G401 (cell line): ENCODE results near the gene RAB17. TPM values are rescaled to one million over a fixed set of nuclear protein-coding genes. Genes with fewer than 3 reads are reported as not detected.

Source experiments
- DNase-seq: peaks from one replicate; pipeline ENCODE4 v3.0.0-alpha.2; 2015; ENCODE audit warnings: low spot score
- in situ Hi-C: cut with HindIII; loops from 2 replicates; pipeline ENCODE4 v1.10.0; 2016; ENCODE audit warnings: low sequenced_read_pairs, mixed read lengths
- total RNA-seq: library from RNA; depleted of rRNA; stranded (reverse); fragments of >200 nt; shearing (Covaris generic); gene quantifications from 2 replicates; pipeline ENCODE4 v1.2.3, GENCODE V29; 2014

The RAB17 gene
- total RNA-seq, 1 experiment from 2014 or later, result not detected

DNA sequence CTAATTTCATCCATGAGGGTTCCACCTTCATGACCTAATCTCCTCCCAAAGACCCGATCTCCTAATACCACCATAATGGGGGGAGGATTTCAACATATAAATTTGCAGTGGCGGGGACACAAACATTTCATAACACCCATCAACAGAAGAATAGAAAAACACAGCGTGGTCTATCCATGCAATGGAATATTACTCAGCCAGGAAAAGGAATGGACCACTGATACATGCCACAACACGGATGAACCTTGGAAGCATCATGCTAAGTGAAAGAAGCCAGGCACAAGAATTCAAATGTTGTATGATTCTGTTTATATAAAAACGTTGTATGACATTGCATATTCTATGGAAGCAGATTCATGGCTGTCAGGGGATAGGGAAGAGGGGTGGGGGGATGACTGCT lies 21.5 kb downstream of the RAB17 start:
- in situ Hi-C loops, result no loop called here
- DNase-seq, result no peak

DNA sequence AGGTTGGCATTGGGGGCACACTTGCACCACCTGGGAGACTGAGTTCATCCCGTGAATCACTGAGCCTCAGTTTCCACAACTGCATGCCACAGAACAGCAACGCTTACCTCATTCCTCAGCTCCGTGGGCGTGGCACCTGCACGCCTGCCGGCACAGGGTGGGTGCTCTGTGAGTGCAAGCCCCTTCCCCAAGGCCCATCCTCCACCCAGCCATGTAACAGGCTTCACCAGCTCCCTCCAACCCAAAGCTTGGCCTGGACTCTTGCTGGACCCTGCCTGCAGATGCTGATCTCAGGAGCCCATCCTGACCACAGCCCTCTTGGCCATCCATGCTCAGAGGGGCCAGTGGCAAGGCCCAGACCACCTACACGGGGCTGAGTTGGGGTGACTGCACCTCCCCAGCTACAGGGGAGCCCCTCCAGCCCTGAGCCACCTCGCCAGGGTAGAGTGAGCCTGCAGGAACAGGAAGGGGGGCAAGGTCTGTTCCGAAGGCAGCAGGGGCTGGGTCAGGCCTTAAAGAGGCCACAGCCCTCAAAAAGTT lies 22.3 kb downstream of the RAB17 start:
- DNase-seq, result no peak
- in situ Hi-C loops, result no loop called here

DNA sequence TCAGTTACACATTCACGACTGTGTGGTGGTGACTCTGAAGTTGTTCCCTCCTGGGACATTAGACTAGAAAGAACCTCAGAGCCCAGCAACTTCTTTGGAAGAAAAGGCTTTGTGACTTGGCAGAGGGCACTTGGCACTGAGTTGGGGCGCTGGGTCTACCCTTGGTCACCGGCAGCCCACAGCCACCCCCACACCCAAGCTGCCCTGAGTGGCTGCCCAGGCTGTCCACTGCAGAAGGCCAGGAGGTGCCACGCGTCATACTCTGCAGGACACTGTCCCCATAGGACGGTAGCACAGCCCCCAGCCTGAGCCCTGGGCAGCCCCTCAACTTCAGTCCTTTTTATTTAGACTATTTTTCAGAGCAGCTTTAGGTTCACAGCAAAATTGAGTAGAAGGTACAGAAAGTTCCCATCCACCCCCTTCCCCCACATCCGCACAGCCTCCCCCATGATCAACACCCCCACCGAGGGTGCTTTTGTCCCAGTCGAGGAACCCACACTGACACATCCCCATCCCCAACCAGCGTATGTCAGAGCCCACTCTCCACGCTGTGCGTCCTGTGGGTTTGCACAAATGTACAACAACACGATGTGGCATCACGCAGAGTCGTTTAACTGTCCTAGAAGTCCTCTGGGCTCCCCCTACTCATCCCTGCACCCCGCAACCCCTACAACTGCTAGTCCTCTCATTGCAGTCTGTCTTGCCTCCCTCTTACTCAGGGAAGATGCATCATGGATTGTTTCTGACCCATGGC lies 23.1 kb downstream of the RAB17 start:
- peak; percentile 9 for DNase-seq
- in situ Hi-C loops, result no loop called here

DNA sequence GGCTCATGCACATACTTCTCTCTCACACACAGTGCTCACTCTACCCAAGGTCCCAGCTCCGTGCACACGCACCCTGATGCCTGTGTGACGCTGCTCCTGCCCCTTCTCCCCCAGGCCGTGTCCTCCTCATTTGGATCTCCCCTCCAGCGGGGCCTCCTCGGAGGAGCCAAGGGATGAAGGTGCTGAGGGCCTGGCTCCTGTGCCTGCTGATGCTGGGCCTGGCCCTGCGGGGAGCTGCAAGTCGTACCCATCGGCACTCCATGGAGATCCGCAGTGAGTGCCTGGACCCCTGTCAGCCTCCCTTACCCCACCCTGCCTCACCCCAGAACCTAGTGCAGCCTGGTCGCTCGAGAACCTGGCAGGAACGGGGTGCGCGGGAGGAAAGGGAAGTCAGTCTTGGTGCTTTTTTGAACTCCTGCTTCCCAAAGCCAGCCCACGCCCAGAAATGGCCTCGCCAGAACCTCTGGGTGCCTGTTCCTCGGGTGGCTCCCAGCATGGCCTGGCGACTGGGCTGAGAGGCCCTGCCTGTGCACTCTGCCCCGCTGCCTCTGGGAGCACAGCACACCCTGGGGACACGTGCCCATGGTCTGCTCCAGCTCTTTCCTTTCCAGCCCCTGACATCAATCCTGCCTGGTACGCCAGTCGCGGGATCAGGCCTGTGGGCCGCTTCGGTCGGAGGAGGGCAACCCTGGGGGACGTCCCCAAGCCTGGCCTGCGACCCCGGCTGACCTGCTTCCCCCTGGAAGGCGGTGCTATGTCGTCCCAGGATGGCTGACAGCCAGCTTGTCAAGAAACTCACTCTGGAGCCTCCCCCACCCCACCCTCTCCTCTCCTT lies 23.9 kb downstream of the RAB17 start, which contains the start of gene PRLH:
PRLH (plus strand) TSS at position 174 of the 835 bp plus-strand sequence; CDS start at position 174, 0 bp downstream.
- DNase-seq, result no peak
- in situ Hi-C loops, result no loop called here

DNA sequence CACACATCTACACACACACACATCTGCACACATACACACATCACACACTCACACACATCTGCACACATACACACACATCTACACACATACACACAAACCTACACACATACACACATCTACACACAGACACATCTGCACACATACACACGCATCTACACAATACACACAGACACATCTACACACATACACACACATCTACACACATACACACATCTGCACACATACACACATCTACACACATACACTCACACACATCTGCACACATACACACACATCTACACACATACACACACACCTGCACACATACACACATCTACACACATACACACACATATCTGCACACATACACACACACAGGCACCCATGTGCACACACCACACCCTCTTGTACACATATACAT lies 24.6 kb downstream of the RAB17 start:
- in situ Hi-C loops, result no loop called here
- no peak for DNase-seq

DNA sequence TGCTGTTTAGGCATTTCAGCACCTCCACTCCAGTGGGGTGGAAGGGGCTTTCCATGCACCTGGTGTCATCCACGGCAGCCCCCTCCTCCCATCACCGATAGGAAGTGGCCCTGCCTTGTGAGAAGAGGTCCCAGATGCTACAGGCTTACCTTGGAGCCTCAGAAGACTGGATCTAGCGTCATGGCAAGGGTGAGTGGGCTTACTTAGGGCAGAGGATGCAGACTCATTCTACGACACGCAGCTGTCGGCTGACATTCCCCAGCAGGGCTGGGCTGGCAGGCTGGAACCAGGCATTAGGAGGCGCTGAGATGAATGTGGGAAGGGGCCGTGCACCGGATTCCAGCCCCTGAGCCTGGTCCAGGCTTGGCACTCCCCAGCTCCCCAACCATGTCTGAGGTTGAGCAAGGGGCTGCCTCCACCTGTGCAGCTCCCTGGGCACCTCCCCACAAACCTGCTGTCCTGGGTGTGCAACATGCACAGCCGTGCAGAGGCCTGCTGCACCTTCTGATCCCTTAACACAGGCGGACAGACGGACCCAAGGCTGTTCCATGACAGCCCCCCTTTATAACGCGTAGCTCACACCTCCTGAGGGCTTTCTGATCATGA lies 25.9 kb downstream of the RAB17 start:
- DNase-seq, result no peak
- in situ Hi-C loops, result no loop called here

DNA sequence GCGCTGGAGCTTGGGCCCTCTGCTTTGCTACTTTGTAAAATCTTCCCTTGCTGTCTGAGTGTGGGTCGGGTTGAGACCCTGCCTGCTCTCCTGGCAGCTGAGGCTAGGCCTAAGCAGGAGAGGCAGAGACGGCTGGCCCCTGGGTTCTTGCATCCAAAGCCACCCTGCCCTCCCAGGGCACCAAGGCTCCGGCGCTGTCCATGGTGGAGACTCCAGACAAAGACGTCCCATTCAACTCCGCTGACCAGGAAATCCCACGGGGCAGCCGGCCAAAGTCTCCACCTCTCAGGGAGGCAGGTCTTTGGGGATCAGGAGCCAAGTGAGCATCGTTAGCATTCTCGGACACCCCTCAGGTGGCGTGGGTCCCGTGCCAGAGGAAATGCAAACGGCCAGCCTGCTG lies 26.7 kb downstream of the RAB17 start:
- no peak for DNase-seq
- in situ Hi-C loops, result no loop called here

DNA sequence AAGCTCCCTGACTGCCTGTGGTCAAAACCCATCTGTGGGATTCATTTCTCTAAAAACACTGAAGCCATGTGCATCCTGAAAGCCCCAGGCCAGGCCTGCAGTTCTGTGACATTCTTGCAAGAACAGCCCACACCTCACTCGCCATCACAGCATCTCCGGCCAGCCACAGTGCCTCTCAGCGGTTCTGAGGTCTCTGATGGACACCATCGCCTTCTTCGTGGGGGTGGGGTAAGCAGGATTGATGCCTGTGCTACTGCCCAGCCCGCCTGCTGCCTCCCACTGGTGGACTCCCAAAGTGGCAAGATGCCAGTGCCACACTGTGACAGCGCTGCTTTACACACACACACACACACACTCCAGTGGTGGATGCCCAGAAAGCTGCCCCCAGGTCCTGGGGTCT lies 29.3 kb downstream of the RAB17 start:
- in situ Hi-C loops, result no loop called here
- DNase-seq, result no peak

DNA sequence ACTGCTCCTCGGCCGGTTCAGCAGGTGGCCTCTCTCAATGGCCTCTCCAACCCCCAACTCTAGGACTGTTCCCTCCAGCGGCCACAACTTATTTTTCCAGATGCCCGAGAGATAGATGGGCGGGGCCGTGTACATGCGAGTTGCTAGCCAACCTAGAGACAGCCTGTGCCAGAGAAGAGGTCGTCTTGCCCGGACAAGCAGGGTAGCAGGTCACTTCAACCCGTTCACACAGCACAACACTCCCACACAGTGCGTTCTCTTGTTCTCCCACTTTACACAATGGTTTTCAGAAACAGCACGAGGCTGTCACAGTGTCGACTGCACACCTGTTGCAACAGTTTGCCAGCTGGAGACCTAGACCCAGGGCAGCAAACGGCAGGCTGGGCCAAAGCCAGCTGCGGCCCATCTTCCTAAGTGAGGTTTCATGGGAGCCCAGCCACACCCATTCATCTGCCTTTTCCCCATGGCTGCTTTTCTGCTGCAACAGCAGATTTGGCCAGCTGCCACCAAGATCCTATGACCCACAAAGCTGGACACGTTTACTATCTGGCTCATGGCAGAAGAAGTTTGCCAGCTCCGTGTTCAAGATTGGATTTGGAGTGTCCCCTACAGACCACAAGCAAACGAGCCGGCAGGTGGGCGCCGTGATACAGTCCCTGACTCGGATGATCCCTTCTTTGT lies 31.4 kb downstream of the RAB17 start:
- in situ Hi-C loops, result no loop called here
- DNase-seq, result no peak

DNA sequence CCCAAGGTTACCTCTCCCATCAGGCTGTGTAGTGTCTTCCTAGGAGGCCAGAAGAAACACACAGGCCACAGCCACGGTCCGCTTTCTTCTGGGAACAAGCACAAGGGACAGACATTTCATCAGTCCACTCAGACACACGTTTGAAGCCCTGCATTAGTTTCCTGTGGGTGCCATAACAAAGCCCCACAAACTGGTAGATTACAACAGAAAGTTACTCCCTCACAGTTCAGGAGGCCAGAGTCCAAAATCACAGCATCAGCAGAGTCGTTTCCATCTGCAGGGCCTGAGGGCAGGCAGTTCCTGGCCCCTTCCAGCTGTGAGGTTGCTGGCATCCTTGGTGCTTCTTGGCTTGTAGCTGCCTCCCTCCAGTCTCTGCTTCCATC lies 32.9 kb downstream of the RAB17 start:
- in situ Hi-C loops, result no loop called here
- no peak for DNase-seq

DNA sequence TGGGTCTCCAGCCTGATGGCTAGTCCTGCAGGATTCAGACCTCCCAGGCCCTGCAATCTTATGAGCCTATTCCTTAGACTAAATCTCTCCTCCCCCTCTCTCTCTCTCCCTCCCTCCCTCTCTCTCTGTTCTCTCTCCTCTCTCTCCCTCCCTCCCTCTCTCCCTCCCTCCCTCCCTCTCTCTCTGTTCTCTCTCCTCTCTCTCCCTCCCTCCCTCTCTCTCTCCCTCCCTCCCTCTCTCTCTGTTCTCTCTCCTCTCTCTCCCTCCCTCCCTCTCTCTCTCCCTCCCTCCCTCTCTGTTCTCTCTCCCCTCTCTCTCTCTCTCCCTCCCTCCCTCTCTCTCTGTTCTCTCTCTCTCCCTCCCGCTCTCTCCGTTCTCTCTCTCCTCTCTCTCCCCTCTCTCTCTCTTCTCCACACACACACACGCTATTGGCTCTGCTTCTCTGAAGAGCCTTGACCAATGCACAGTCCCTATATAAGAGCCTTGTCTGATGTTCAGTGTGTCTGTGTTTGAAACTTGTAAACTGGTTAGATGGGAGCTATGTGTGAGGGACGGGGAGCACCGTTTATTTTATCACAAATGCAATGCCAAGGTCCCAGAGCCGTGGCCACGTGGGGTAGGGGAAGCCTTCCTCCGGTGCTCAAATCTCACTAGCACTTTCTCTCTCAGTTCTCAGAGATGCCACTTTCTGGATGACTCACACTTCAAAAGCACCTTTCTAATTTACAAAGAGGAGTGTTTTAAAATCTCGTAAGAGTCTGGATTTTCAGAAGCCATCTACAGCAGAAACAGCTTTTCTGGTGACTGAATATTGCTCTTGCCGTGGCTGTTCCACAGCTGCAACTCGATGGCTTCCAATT lies 33.5 kb downstream of the RAB17 start:
- in situ Hi-C loops, result no loop called here
- DNase-seq, result no peak

DNA sequence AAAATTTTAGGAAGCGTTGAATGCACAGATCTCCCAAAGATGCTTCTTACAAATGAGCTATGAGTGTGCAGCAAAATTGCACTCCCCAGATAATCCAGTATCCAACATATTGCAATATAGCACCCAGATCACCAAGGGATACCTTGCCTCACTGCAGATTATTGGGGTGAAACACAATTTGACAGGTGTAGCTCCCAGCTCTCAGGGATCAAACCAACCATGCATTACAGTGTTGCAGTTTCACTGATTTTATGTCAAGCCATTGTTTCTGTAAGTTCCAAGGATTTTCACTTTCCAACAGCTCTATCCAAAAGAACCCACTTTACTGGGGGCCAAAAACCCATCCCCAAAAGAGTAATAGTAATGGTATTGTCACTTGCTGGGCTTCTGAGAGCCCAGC lies 35.0 kb downstream of the RAB17 start:
- in situ Hi-C loops, result no loop called here

DNA sequence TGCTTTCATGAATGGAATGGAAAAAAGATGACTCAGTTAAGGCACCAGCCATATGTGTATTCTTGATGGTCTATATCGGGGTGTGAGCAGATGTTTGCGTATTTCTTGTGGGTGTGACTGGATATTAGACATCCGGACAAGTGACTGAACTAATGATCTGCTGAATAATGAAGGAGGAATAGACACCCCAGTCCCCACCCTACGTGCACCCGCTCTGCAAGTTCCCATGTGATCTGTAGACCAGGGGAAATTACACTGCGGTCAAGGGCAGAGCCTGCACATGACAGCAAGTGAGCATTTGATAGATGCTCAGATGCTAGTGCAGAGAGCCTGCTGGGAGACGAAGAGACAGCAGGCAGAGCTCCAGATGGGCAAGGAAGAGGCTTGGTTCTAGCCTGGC lies 36.6 kb downstream of the RAB17 start:
- no peak for DNase-seq
- in situ Hi-C loops, result no loop called here

More for the DNA sequence above, 35.0 kb downstream of the RAB17 start:
- no peak for DNase-seq

DNA sequence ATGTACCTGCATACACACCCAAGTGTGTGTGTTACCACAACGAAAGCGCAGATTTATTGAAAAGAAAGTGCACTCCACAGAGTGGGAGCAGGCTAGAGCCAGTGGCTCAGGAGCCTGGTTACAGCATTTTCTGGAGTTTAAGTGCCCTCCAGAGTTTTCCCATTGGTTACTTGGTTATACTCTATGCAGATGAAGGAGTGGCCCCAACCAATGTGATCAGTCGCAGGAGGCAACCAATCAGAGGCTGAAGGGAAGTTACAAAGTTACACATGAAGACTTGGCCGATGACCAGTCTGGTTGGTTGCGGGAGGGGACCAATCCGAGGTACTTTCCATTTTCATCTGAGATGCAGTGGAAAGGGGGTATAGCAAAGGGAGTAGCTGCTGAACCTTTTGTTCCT lies 37.6 kb downstream of the RAB17 start:
- DNase-seq, result no peak
- in situ Hi-C loops, result no loop called here

DNA sequence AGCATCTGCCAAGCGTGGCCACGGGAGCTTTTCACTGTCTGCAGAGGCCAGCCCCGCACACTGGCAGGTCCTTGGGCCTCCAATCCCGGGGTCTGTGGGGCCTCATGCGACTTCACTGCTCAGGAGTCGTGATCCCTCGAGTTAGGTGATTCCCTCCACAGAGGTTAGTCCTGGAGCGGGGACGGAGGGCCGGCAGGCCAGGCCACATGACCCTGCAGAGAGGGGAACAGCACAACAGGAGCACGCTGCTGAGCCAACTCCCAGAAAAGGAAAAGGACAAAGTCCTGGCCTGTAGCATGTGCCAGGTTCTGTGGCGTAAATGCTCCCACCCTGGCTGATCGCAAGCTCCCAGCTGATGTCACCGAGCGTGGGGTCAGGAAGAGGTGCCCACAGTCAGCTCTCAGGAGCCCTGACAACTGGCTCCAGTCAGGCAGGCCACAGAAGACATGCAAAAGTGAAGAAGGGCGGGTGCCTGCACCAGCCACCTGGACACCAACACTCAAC lies 39.4 kb downstream of the RAB17 start:
- in situ Hi-C loops, result no loop called here
- DNase-seq, result no peak

DNA sequence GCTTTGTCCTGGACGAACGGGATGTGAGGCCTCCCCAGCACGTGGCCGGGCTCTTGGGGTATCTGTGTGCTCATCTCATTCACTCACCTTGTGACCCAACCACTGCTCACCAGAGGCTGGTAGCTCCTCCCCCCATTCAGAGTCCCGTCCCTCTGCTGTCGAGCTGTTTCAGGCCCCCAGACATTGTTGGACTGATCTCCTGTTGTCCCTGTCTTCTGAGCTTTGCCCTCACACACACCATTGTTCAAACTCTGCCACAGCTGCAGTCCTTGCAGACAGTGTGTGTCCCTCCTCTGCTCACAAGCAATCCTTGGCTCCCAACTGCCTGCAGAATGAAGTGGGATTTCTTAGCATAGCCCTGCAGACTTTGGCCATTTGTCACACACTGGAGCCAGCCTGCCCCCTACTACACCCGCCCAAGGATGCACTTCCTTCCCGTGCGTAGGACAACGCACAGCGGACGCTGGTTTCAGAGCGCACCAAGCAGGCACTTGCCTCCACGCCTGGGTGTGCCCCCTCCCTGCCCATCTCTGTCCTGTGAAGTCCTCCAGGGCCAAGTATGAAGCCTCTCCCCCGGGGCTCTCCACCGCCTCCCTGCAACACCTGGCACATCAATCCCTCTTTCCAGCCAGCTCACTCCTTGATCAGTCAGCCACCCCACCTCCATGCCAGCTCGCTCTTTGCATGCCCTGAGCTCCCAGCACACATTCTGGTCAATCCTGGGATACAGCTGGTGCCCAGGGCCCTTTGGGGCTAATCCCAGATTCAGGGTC lies 40.7 kb downstream of the RAB17 start:
- DNase-seq, result no peak
- in situ Hi-C loops, result no loop called here

DNA sequence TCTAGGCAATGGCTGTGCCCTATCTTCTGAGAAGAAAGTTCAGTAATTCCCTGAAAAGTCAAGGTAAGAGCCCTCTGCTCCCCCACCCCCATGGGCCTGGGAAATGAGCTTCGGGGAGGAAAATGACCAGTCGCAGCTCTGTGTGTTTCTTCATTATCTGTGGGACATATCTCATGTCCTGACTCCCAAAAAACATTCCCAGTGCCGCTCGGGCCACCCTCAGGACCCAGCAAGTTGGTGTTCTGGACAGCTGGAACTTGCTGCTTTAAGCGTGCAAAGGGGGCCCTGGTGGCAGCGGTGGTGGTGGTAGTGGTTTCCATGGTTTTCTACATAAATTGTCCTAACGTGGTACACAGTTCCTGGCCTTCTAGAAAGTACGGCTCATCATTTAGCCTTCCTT lies 41.3 kb downstream of the RAB17 start:
- in situ Hi-C loops, result no loop called here
- DNase-seq, result no peak
